HCT116 (cell line): Measurements from ENCODE around the gene GABRE. TPM values are rescaled to one million over a fixed set of nuclear protein-coding genes. Genes with fewer than 3 reads are reported as not detected.

Source experiments
- ATAC-seq: fragments of 200-7000 bp; cut with Tn5 transposase; 2 replicates; pipeline ENCODE4 v1.9.1; 2020; ENCODE audit warnings: mild to moderate bottlenecking, moderate library complexity
- BruUV-seq: library from RNA; stranded (reverse); fragments of 400-500 nt; replicated peaks from 2 replicates; lab custom pipeline; 2021; lab: Mats Ljungman, UMichigan
- CTCF ChIA-PET: fragments of 300-600 bp; sonication (Branson Sonifier 250); formaldehyde crosslinking; loops from one replicate; lab custom pipeline; 2021; ENCODE audit warnings: antibody characterized with exemption; lab: Charles Lee
- POLR2A ChIA-PET: fragments of 300-600, 350-600 bp; sonication (Branson Sonifier 250); formaldehyde crosslinking; loops from one replicate; lab custom pipeline; 2021; ENCODE audit warnings: antibody characterized with exemption; lab: Charles Lee
- RAD21 ChIA-PET, 2 experiments: fragments of 300-600 bp; sonication (Branson Sonifier 250); formaldehyde crosslinking; loops; one replicate each; lab custom pipeline; 2023; ENCODE audit warnings: low total read pairs in 2 of 2; ENCODE audit not compliant: uncharacterized antibody in 2 of 2, unreplicated experiment in 2 of 2, low non-redundant PET in 1 of 2; lab: Charles Lee
- DNase-seq: peaks from one replicate; pipeline ENCODE4 v3.0.0-alpha.2; 2010; ENCODE audit warnings: low read depth, low spot score
- H2AFZ ChIP-seq: fragments of 200-600 bp; shearing (Covaris generic), sonication (generic); 2 replicates; pipeline ENCODE4 v1.6.1; 2017; ENCODE audit warnings: low read depth, mixed run types, mixed read lengths, antibody characterized with exemption, low read length; ENCODE audit not compliant: poor library complexity, severe bottlenecking
- H3K27ac ChIP-seq: 2 replicates; pipeline ENCODE4 v1.5.1; 2012; ENCODE audit warnings: low read depth, low read length
- H3K27me3 ChIP-seq: fragments of 200-600 bp; sonication (generic); 2 replicates; pipeline ENCODE4 v1.6.1; 2016; ENCODE audit warnings: mixed run types, low read length, mixed read lengths; ENCODE audit not compliant: insufficient read depth
- H3K36me3 ChIP-seq, 2 experiments: fragments of 200-500 bp in 1 of 2; fragments of 200-600 bp in 1 of 2; sonication (Bioruptor generic) in 1 of 2; sonication (generic) in 1 of 2; 2 replicates each; pipeline versions ENCODE4 v1.5.1 to v1.6.1; 2014 to 2016; ENCODE audit warnings: low read length in 2 of 2, inconsistent platforms in 1 of 2, mixed read lengths in 1 of 2, mixed run types in 1 of 2; ENCODE audit not compliant: insufficient read depth in 2 of 2, control insufficient read depth in 1 of 2
- H3K4me1 ChIP-seq, 2 experiments: fragments of 200-600 bp in 1 of 2; sonication (generic) in 1 of 2; 2 replicates each; pipeline versions ENCODE4 v1.5.1 to v1.6.1; 2012 to 2017; ENCODE audit warnings: low read length in 2 of 2, inconsistent platforms in 1 of 2, mild to moderate bottlenecking in 1 of 2, mixed read lengths in 1 of 2, mixed run types in 1 of 2, moderate library complexity in 1 of 2; ENCODE audit not compliant: insufficient read depth in 2 of 2, control insufficient read depth in 1 of 2
- H3K4me2 ChIP-seq: fragments of 200-600 bp; sonication (generic); 2 replicates; pipeline ENCODE4 v1.6.1; 2017; ENCODE audit warnings: mixed run types, low read length, mixed read lengths
- H3K4me3 ChIP-seq, 2 experiments: fragments of 200-600 bp in 1 of 2; sonication (generic) in 1 of 2; replicated peaks in 1 of 2; 2 replicates each; pipeline ENCODE4 v1.5.1; 2011 to 2016; ENCODE audit warnings: low read length in 2 of 2, control low read depth in 1 of 2, low read depth in 1 of 2, mild to moderate bottlenecking in 1 of 2, mixed read lengths in 1 of 2, mixed run types in 1 of 2
- H3K79me2 ChIP-seq: fragments of 200-600 bp; sonication (generic); 2 replicates; pipeline ENCODE4 v1.6.1; 2017; ENCODE audit warnings: mild to moderate bottlenecking, mixed run types, low read length, moderate library complexity, mixed read lengths; ENCODE audit not compliant: insufficient read depth
- H3K9ac ChIP-seq: fragments of 200-600 bp; sonication (generic); 2 replicates; pipeline ENCODE4 v1.6.1; 2016; ENCODE audit warnings: low read length, mixed read lengths
- H3K9me2 ChIP-seq: fragments of 200-600 bp; sonication (generic), shearing (Covaris generic); 2 replicates; pipeline ENCODE4 v1.6.1; 2017; ENCODE audit warnings: mixed run types, mild to moderate bottlenecking, moderate library complexity; ENCODE audit not compliant: insufficient read depth
- H3K9me3 ChIP-seq, 2 experiments: fragments of 200-500 bp in 1 of 2; fragments of 200-600 bp in 1 of 2; sonication (Bioruptor generic) in 1 of 2; sonication (generic) in 1 of 2; 2 replicates each; pipeline ENCODE4 v1.6.1; 2014 to 2017; ENCODE audit warnings: low read length in 2 of 2, mixed read lengths in 2 of 2, inconsistent platforms in 1 of 2, low read depth in 1 of 2, mild to moderate bottlenecking in 1 of 2, mixed run types in 1 of 2, moderate library complexity in 1 of 2; ENCODE audit not compliant: control insufficient read depth in 1 of 2, insufficient read depth in 1 of 2
- H4K20me1 ChIP-seq: fragments of 200-600 bp; sonication (generic), shearing (Covaris generic); 2 replicates; pipeline ENCODE4 v1.6.1; 2017; ENCODE audit warnings: mixed run types, mild to moderate bottlenecking, moderate library complexity; ENCODE audit not compliant: insufficient read depth
- CBX3 ChIP-seq: IDR thresholded peaks from 2 replicates; pipeline ENCODE4 v1.6.1; 2012; ENCODE audit warnings: low read depth
- EGR1 ChIP-seq: IDR thresholded peaks from 2 replicates; pipeline ENCODE4 v1.6.1; 2012; ENCODE audit warnings: low read depth
- EZH2 ChIP-seq: fragments of 200-600 bp; sonication (generic); IDR thresholded peaks from 2 replicates; pipeline ENCODE4 v1.6.1; 2017; ENCODE audit warnings: antibody characterized with exemption, mixed run types
- EZH2phosphoT487 ChIP-seq: fragments of 200-600 bp; IDR thresholded peaks from 2 replicates; pipeline ENCODE4 v1.6.1; 2018; ENCODE audit warnings: antibody characterized with exemption, borderline replicate concordance
- MAX ChIP-seq: IDR thresholded peaks from 2 replicates; pipeline ENCODE4 v1.6.1; 2012
- POLR2AphosphoS5 ChIP-seq: IDR thresholded peaks from 2 replicates; pipeline ENCODE4 v1.6.1; 2011; ENCODE audit warnings: mild to moderate bottlenecking, low read depth, low read length, moderate library complexity
- REST ChIP-seq: IDR thresholded peaks from 2 replicates; pipeline ENCODE4 v1.6.1; 2012; ENCODE audit warnings: low read depth
- SP1 ChIP-seq: IDR thresholded peaks from 2 replicates; pipeline ENCODE4 v1.6.1; 2012; ENCODE audit warnings: low read depth
- SRF ChIP-seq: IDR thresholded peaks from 2 replicates; pipeline ENCODE4 v1.6.1; 2012; ENCODE audit warnings: low read depth
- ZNF274 ChIP-seq: fragments of 200-500 bp; sonication (Bioruptor generic); IDR thresholded peaks from 2 replicates; pipeline ENCODE4 v1.6.1; 2014; ENCODE audit warnings: mild to moderate bottlenecking, low read depth, low read length, inconsistent platforms
- intact Hi-C: fragments of 100-400 bp; cut with micrococcal nuclease; formaldehyde crosslinking; loops from 2 replicates; pipeline ENCODE4 v1.10.0; 2022
- total RNA-seq: library from RNA; stranded (reverse); gene quantifications from one replicate; pipeline ENCODE4 v1.2.1, GENCODE V29; 2021; ENCODE audit not compliant: unreplicated experiment

GABRE gene
- total RNA-seq, 1 experiment from 2014 or later, result 3.9 TPM

- ATAC-seq (no peak), DNase-seq (no peak)
- RAD21 ChIA-PET, result no interaction called here
- TF ChIP-seq EZH2, result no peak
- no peak for TF ChIP-seq CBX3
- no peak overlapping the region for H3K9ac ChIP-seq
- no peaks in the 10 kb centered on the region for H3K9me2 ChIP-seq
- no peak overlapping the region for H3K27ac ChIP-seq
- no peaks in the 10 kb centered on the region for H4K20me1 ChIP-seq
- POLR2A ChIA-PET, result no interaction called here
- CTCF ChIA-PET, result no interaction called here
- BruUV-seq, result no TSS peak
- H2AFZ ChIP-seq, result no peak overlapping the region
- H3K9me3 ChIP-seq, result no peaks in the 10 kb centered on the region
- H3K79me2 ChIP-seq, result no peaks in the 10 kb centered on the region
- H3K27me3 ChIP-seq, result no peaks in the 10 kb centered on the region
- H3K4me2 ChIP-seq, result no peak overlapping the region
- H3K36me3 ChIP-seq, result no peaks in the 10 kb centered on the region
- intact Hi-C loops, result no loop called here
- H3K4me1 ChIP-seq, result peaks cover 2 to 34% of the 10 kb centered on the region in 2 experiments; a peak in 3 of 4 replicates
- no peak overlapping the region for H3K4me3 ChIP-seq
Measured at GRCh38 chrX:151987108-151987507, 12.6 kb upstream of the GABRE start.

GRCh38 chrX:151985955-151986354, 11.5 kb upstream of the GABRE start:
- TF ChIP-seq SP1, result 0 out of 2 replicates have a peak, but pooled peaks have one; percentile 11
- TF ChIP-seq SRF, result no peak
- Histone ChIP-seq H3K9me3 (no peaks in the 10 kb centered on the region), H3K36me3 (no peaks in the 10 kb centered on the region), H3K79me2 (no peaks in the 10 kb centered on the region), H3K4me3 (no peak overlapping the region), H3K4me2 (peak overlapping the region; percentile 23; the same call in 1 of the 2 replicates), H3K9me2 (no peaks in the 10 kb centered on the region), H3K27me3 (no peaks in the 10 kb centered on the region), H3K9ac (no peak overlapping the region), H3K4me1 (peaks cover 2 to 46% of the 10 kb centered on the region in 2 experiments; a peak in 3 of 4 replicates), H2AFZ (no peak overlapping the region), H4K20me1 (no peaks in the 10 kb centered on the region), H3K27ac (no peak overlapping the region)
- no TSS peak for BruUV-seq
- intact Hi-C loops, result no loop called here
- DNase-seq (no peak), ATAC-seq (no peak)
- ChIA-PET POLR2A (no interaction called here), CTCF (no interaction called here), RAD21 (no interaction called here)

- no peaks in the 10 kb centered on the region for H3K9me3 ChIP-seq
- POLR2A ChIA-PET, result no interaction called here
- no peak overlapping the region for H2AFZ ChIP-seq
- DNase-seq, result no peak
- H4K20me1 ChIP-seq, result no peaks in the 10 kb centered on the region
- no peaks in the 10 kb centered on the region for H3K9me2 ChIP-seq
- CTCF ChIA-PET, result no interaction called here
- H3K4me3 ChIP-seq, result no peak overlapping the region
- RAD21 ChIA-PET, result no interaction called here
- TF ChIP-seq EGR1 (no peak), POLR2AphosphoS5 (no peak), MAX (no peak), EZH2phosphoT487 (no peak), ZNF274 (no peak), SP1 (no peak), REST (no peak)
- peaks cover 2 to 49% of the 10 kb centered on the region in 2 experiments; a peak in 3 of 4 replicates for H3K4me1 ChIP-seq
- BruUV-seq, result no TSS peak
- H3K27ac ChIP-seq, result no peak overlapping the region
- no peaks in the 10 kb centered on the region for H3K36me3 ChIP-seq
- H3K9ac ChIP-seq, result no peak overlapping the region
- no peak overlapping the region for H3K4me2 ChIP-seq
- intact Hi-C loops, result no loop called here
- no peaks in the 10 kb centered on the region for H3K27me3 ChIP-seq
- H3K79me2 ChIP-seq, result no peaks in the 10 kb centered on the region
- ATAC-seq, result no peak
Measured at GRCh38 chrX:151985531-151985930, 11.1 kb upstream of the GABRE start.
